Measurements from ENCODE around the gene ACTR3C. TPM values are rescaled to one million over a fixed set of nuclear protein-coding genes. Genes with fewer than 3 reads are reported as not detected.
"Not testable (repeated sequence)": the region's sequence is repeated elsewhere in the genome, so short reads cannot be mapped to it uniquely, and the experiment has no call there.

The ACTR3C gene
- total RNA-seq, 1 donor from 2014 or later = 6.3 TPM

DNA sequence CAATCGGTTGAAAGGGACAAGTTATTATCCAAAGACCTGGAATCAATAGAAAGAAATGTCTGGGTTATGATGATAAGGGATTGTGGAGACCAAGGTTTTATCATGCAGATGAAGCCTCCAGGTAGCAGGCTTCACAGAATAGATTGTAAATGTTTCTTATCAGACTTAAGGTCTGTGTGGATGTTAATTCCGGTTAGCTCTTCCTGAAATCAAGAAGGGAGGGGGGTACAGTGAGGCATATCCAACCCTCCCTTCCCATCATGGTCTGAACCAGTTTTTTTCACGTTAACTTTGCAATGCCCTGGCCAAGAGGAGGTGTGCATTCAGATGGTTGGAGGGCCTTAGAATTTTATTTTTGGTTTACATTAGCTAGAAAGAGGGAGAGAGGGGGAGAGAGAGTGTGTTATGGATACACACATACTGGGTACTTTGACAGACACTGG, 10.0 kb downstream of the ACTR3C start:
- no peak for DNase-seq

DNA sequence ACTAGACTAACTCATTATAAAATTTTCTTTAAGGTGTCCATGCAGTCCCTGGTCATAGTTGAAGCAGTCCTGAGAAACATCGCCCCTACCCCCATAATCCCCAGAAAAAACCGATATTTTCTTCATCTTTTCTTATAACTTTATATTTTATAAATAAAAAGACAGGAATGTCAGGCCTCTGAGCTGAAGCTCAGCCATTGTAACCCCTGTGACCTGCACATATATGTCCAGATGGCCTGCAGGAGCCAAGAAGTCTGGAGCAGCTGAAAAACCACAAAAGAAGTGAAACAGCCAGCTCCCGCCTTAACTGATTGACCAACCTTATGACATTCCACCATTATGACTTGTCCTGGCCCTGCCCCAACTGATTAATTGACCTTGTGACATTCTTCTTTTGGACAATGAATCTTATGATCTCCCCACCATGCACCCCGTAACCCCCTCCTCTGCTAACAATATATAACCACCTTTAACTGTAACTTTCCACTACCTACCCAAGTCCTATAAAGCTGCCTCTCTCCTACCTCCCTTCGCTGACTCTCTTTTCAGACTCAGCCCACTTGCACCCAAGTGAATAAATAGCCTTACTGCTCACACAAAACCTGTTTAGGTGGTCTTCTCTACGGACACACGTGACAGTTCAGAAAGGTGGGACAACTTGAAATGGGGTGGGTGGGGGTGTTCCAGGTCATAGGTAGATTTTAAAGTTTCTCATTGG, 10.5 kb downstream of the ACTR3C start:
- not testable (repeated sequence) for DNase-seq

DNA sequence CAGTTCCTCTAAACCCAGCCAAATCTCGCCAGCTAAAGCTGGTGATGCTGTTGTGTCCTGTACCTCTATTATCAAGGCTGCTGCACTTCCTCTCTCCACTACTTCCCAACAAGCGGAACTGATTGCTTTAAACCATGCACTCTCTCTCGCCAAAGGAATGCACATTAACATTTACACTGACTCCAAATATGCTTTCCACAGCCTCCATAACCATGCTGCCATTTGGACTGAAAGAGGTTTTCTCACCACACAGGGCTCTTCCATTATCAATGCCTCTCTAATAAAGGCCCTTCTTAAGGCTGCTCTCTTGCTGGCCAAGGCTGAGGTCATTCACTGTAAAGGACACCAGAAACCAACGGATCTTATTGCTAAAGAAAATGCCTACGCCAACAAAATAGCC, 11.6 kb downstream of the ACTR3C start:
- no peak for DNase-seq

- DNase-seq = no peak
Observed at GRCh38 chr7:150311146-150311545, 12.2 kb downstream of the ACTR3C start.

DNA sequence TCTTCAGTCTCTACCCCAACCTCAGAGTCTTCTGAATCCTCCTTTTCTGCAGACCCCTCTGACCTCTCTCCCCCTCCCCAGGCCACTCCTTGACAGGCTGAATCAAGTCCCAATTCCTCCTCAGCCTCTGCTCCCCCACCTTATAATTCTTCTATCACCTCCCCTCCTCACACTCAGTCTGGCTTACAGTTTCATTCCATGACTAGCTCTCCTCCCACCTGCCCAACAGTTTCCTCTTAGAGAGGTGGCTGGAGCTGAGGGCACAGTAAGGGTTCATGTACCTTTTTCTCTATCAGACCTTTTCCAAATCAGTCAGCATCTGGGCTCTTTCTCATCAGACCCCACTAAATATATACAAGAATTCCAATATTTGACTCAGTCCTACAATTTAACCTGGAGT, 14.8 kb downstream of the ACTR3C start:
- DNase-seq = no peak

GRCh38 chr7:150307904-150308303, 15.4 kb downstream of the ACTR3C start:
- DNase-seq = no peak

DNA sequence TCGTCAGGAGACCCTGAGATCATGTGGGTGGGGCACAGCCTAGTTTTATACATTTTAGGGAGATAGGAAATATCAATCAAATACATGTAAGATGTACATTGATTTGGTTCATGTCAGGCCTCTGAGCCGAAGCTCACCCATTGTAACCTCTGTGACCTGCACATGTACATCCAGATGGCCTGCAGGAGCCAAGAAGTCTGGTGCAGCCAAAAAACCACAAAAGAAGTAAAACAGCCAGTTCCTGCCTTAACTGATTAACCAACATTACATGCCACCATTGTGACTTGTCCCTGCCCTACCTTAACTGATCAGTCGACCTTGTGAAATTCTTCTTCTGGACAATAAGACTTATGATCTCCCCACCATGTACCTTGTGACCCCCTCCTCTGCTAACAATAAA, 16.2 kb downstream of the ACTR3C start:
- DNase-seq = no peak

- DNase-seq = not testable (repeated sequence)
Observed at GRCh38 chr7:150306377-150306776, 17.0 kb downstream of the ACTR3C start.

DNA sequence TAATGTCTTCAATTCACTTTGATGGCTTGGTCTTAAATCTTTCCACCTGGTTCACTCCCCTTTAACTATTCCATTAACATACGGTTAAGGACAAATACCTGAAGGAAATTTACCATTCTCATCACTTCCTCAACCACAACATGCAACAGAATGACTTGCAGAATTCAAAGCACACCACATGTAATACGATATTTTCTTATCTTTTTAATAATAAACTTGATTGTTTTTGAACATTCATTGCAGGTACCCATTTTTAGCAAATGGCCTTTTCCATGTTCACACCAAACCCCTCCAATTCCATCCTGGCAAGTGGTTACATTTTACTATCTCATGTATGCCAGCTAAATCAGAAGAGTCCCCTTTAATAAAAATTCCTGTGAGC, 17.5 kb downstream of the ACTR3C start:
- not testable (repeated sequence) for DNase-seq

DNA sequence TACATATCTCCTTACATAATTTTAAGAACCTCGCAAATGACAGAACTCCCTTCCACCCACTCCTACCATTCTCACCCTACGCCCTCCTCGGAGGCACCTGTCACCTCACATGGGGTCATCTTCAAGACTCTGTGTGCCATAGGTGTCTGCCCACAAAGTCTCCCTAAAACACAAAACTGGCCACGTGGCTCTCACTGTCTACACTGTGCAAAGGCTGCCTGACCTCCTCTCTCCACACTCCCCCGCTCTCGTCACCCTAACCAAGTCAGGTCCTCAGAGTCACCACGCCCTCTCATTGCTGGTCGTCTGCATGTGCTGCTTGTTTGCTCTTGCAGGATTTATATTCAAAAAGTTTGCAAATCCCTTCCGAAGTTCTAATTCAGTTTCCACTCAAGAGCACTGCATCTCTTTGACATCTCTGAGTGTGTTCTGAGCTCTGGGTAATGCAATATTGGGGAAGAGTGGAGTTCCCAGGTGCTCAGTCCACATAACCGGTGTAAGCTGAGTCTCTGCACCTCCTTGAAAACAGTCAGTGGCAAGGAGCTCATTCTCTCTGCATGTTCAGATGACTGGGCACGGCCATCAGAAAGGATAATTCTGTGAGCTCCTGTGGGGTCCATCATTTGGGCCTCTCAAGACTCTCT, 18.0 kb downstream of the ACTR3C start:
- not testable (repeated sequence) for DNase-seq

DNA sequence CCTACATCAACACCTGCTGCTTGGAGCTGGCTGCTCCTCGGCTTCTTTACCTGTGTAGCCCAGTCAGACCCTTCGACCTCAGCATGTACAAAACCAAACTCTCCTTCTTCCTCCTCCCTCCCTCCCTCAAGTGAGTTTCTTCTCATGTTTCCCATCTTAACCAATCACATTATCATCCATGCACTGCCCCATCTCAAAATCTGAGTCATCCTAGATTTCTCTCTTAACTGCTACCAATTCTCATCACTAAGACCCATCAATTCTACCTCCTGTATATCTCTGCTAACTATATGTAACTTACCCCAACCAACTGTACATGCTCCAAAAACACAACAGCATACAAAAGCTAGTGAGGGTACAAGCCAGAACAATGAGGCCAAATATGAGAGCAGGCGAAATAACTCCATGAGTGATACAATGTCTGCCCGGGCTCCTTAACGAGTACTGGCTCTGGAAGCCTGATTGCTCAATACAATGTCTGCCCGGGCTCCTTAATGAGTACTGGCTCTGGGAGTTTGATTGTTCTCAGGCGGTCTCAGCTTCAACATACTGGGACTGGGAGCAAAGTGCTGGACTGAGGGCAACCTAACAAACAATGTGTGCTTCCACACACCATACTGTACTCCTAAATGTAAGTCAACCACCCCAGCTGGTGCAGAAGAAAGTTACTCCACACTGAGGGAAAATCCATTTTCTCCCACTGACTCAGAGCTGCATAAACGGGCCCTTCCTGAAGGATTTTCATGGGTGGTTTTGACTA, 18.7 kb downstream of the ACTR3C start:
- not testable (repeated sequence) for DNase-seq

- DNase-seq = not testable (repeated sequence)
Observed at GRCh38 chr7:150302908-150303310, 20.4 kb downstream of the ACTR3C start.

DNA sequence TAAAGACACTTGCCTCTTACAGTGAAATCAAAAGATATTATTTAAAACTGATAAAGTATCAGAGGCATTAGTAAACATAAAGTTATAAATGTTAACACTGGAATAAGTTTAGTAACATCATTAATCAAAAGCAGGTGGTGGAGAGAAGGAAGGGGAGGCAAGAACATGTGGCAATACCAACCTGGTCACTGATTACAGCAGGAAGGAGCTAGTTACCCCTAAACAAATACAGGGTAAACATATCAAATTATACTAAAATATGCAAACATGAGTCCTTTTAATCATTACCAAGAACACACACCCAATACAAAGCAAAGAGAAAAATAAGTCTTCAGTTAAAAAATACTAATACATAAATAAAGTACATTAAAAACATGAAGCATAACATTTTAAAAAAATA, 25.4 kb downstream of the ACTR3C start:
- DNase-seq = not testable (repeated sequence)

DNA sequence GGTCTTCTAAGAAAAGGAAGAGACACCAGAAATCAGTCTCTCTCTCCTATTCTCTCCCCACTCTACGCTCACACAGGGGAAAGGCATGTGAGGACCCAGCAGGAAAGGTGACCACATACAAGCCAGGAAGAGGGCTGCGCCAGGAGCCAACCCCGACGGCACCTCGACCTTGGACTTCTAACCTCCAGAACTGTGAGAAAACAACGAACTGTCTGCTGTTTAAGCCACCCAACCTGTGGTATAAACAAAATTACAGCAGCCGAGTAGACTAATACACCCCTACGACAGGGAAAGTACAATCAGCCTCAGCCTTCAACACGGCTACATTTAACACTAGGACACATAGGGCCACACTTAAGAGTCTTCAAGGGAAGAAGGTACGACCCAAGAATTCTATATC, 26.5 kb downstream of the ACTR3C start:
- DNase-seq = not testable (repeated sequence)

DNA sequence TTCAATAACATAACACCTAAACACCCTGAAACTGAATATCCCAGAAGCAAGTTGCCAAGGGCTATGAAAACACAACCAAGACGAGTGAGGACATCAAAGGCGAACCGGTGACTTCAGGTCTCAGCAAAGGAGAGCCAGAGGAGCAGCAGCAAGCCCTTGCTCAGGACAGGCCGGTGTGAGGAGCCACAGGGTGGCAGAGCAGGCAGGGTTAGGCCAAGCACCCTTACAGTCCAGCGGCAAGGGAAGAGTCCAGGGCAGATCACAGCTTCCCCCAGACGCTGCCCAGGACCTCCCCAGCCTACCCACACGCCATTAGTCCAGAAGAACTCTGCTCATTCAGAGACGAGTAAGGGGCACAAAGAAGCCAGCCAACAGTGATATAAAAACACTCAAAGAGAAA, 27.7 kb downstream of the ACTR3C start:
- not testable (repeated sequence) for DNase-seq

- not testable (repeated sequence) for DNase-seq
Observed at GRCh38 chr7:150295027-150295426, 28.3 kb downstream of the ACTR3C start.

- DNase-seq = not testable (repeated sequence)
Observed at GRCh38 chr7:150290317-150290716, 33.0 kb downstream of the ACTR3C start.

GRCh38 chr7:150288816-150289215, 34.5 kb downstream of the ACTR3C start:
- not testable (repeated sequence) for DNase-seq

- not testable (repeated sequence) for DNase-seq
Observed at GRCh38 chr7:150287815-150288214, 35.5 kb downstream of the ACTR3C start.

DNA sequence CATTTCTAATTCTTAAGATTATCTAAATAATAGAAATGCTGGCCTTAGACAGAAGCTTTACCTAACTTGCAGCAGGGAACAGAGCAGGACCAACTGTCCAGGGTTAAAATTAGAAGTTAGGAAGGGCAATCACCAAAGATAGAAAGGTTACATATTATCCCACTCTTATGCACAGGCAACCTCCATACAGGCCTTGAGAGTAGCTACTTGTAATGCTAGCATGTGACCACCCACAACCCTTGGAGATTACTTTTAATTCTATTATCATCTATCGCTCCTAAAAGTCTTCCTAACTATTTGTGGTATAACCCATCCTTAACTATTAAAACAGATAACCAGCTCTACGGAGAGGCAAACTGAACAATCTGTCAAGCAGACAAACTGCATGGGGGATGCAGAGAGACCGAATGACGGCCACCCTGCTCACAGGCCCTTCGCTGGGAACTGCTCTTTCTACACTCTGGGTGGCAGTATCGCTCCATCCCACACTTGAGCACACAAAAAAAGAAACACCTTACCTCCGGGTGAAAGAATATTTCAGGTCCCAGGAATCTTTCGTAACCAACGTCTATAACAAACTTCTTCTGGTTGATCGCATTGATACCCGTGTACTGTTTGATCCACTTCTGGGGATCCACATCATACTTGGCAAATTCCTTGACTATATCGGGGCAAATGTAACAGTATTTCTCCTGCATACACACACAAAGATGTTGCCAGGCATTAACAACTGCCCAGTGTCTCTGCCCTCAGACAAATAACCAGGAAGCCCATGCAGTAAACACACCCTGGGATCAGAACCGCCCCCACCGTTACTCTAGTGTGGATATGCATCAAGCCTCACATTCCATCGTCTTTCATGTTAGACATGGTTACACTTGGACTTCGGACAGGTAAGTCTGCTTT, 37.2 kb downstream of the ACTR3C start:
- DNase-seq = not testable (repeated sequence)

DNA sequence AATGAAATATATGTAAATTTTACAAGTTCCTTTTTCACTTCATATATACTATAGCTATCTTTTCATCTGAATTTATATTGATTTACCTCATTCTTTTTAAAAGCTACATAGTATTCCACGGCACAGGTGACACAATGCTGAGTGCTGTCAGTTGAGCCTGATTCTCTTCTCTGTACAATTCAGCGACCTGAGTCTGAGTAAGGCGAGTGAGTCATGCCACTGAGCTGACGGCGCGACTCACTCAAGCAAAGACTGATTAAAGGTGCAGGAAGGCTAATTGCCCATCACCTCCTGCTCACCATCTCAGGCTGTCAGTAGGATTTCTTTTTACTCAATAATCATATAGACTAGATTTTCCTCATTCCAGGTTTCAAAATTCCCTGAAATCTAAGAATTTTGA, 39.7 kb downstream of the ACTR3C start:
- DNase-seq = not testable (repeated sequence)

DNA sequence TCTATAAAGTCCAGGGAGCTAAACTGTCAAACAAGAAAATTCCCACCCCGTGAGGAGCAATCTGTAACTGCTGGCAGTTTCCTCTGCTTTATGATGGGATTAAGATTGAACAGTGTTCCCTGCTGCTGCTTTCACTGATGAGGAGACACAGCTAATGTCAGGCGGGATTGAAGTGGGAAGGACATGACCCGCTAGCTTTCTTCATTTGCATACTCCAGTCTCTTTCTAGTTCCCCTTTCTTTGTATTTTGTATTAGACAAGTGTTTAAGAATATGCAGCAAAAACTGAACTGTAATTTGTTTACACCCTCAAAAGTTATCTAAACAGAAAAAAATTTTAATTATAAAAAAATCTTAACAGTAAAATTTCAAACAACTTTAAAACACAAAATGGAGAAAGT, 40.2 kb downstream of the ACTR3C start:
- not testable (repeated sequence) for DNase-seq
